Measurements from ENCODE around the gene MCTP2. TPM values are rescaled to one million over a fixed set of nuclear protein-coding genes. Genes with fewer than 3 reads are reported as not detected.
"Not testable (repeated sequence)": the region's sequence is repeated elsewhere in the genome, so short reads cannot be mapped to it uniquely, and the experiment has no call there.

MCTP2 gene
- total RNA-seq, 1 donor from 2014 or later = 35.3 TPM

DNA sequence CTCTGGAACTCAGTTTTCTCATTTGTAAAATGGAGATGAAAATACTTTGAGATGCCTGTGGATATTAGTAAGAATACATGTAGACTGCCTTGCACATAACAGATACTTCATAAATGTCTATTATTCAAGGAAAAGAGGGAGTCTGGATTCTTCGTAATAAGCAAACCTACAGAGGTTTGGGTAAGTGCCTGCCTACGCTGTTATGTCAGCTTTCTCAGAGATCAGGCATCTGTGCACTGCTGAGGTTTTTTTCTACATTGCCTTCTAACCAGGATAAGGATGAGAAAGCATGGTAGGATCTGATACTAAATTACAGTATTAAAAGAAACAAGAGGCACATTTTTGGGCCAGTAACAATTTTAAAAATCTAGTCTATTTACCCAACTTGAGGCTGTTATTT lies 10.9 kb downstream of the MCTP2 start:
- TF ChIP-seq, protein P1, sequence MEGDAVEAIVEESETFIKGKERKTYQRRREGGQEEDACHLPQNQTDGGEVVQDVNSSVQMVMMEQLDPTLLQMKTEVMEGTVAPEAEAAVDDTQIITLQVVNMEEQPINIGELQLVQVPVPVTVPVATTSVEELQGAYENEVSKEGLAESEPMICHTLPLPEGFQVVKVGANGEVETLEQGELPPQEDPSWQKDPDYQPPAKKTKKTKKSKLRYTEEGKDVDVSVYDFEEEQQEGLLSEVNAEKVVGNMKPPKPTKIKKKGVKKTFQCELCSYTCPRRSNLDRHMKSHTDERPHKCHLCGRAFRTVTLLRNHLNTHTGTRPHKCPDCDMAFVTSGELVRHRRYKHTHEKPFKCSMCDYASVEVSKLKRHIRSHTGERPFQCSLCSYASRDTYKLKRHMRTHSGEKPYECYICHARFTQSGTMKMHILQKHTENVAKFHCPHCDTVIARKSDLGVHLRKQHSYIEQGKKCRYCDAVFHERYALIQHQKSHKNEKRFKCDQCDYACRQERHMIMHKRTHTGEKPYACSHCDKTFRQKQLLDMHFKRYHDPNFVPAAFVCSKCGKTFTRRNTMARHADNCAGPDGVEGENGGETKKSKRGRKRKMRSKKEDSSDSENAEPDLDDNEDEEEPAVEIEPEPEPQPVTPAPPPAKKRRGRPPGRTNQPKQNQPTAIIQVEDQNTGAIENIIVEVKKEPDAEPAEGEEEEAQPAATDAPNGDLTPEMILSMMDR (IDR thresholded peaks at IDR 0.05) = no peak
- ATAC-seq (no peak), DNase-seq (no peak)
- H3K4me1 ChIP-seq = peaks cover 6% of the 10 kb centered on the region
- H3K27me3 ChIP-seq = no peaks in the 10 kb centered on the region
- H3K4me3 ChIP-seq = no peak overlapping the region
- intact Hi-C loops (cut with DNase I) = no loop called here
- no peaks in the 10 kb centered on the region for H3K36me3 ChIP-seq
- H3K9me3 ChIP-seq = no peaks in the 10 kb centered on the region
- H3K27ac ChIP-seq = no peak overlapping the region

DNA sequence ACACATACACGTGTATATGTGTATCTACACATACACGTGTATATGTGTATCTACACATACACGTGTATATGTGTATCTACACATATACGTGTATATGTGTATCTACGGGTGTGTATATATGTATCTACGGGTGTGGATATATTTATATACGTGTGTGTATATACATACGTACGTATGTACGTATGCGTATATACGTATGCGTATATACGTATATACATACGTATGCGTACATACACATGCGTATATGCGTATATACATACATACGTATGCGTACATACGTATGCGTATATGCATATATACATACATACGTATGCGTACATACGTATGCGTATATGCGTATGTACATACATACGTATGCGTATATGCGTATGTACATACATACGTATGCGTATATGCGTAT lies 11.6 kb downstream of the MCTP2 start:
- H3K4me1 ChIP-seq; H3K27me3 ChIP-seq; H3K4me3 ChIP-seq; DNase-seq; H3K27ac ChIP-seq; H3K36me3 ChIP-seq; intact Hi-C loops (cut with DNase I); H3K9me3 ChIP-seq; ATAC-seq: not testable (repeated sequence)

DNA sequence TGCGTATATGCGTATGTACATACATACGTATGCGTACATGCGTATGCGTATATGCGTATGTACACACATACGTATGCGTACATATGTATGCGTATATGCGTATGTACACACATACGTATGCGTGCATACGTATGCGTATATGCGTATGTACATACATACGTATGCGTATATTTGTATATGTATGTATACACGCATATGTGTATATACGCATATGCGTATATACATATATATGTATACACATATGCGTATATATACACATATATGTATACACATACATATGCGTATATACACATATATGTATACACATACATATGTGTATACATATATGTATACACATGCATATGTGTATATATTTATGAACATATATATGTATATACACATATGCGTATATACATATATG lies 12.1 kb downstream of the MCTP2 start:
- H3K27ac ChIP-seq = no peak overlapping the region
- no peak overlapping the region for H3K4me3 ChIP-seq
- ATAC-seq = no peak
- no peak for DNase-seq
- intact Hi-C loops (cut with DNase I) = no loop called here
- H3K9me3 ChIP-seq = no peaks in the 10 kb centered on the region
- TF ChIP-seq, protein P1 (IDR thresholded peaks at IDR 0.05) = no peak
- no peaks in the 10 kb centered on the region for H3K36me3 ChIP-seq
- H3K27me3 ChIP-seq = no peaks in the 10 kb centered on the region
- peaks cover 6% of the 10 kb centered on the region for H3K4me1 ChIP-seq

DNA sequence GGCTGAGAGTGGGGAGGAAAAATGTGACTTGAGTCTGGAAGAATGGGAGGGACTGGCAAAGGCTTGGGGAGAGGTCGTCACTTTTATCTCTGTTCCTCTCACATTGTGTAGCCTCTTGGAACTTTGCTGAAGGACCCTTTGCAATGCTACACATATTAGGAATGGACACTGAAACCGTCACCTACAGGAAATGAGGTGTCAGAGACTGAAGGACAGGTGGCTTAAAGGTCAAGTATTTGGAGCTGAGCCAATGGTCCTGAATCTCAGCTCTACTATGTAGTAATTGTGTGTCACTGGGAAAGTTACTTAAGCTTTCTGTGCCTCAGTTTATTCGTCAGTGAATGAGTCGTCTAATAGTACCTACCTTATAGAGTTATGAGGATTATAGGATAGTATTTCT lies 14.7 kb downstream of the MCTP2 start:
- Histone ChIP-seq H3K36me3 (no peaks in the 10 kb centered on the region), H3K27ac (no peak overlapping the region), H3K27me3 (no peaks in the 10 kb centered on the region), H3K4me3 (no peak overlapping the region), H3K9me3 (no peaks in the 10 kb centered on the region), H3K4me1 (no peaks in the 10 kb centered on the region)
- TF ChIP-seq, protein P1 (IDR thresholded peaks at IDR 0.05) = no peak
- no peak for DNase-seq
- intact Hi-C loops (cut with DNase I) = no loop called here
- ATAC-seq = no peak

DNA sequence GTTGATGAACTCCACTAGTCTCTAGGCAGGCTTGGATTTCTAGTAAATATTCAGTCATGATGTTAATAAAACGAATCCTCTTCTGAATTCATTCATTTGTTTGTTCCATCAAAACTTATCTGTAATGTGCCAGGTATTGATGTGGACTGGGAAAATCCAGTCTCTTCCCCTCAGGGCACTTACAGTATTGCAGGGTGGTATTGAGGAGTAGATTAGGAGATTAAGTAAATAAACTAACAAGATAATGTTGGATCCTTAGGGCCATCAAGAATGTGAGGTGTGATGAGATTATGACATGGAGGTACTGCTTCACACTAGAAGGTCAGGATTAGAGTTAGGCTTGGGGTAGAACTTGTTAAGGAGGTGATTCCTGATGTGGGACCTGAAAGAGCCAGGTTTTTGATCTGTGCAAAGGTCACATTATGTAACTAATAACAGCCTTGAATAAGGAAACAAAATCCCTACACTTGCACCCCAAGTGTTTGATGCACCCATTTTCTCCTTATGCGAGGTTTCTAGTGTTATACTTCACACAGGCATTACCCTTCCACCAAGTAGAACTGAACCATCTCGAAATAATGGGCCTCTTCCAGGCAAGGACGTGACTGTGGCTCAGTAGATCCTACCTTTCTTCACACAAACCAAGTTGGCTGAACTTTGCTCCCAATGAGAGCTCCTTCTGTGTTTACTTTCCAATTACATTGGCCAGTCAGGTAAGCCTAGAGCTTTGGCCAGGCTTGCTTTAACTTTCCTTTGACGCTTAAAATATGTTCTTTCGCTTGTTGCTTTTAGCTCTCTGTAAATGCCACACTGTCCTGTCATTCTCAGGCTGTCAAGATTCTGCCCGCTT lies 16.7 kb downstream of the MCTP2 start:
- H3K4me3 ChIP-seq = no peak overlapping the region
- intact Hi-C loops (cut with DNase I) = no loop called here
- H3K27me3 ChIP-seq = no peaks in the 10 kb centered on the region
- H3K9me3 ChIP-seq = no peaks in the 10 kb centered on the region
- TF ChIP-seq, protein P1 (IDR thresholded peaks at IDR 0.05) = no peak
- H3K4me1 ChIP-seq = no peaks in the 10 kb centered on the region
- no peak for DNase-seq
- H3K36me3 ChIP-seq = no peaks in the 10 kb centered on the region
- H3K27ac ChIP-seq = no peak overlapping the region
- ATAC-seq = no peak

DNA sequence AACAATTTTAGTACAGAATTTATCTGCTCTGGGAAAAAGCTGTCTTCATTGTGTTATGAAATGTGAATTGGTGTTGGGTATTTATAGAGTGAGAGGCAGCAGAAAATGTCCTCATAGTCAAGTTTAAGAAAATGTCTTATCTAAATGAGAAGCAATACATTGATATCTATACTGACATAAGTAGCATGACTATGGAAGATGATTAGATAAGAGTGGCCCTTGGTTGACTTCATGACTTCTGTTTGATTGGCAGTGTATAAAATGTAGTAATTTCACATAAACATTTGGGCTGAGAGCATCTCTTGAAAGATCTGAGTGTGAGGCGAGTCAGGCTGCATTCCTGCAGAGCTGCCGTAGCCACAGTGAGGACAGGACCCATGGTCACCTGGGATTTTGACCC lies 19.4 kb downstream of the MCTP2 start:
- intact Hi-C loops (cut with DNase I) = no loop called here
- no peak overlapping the region for H3K27ac ChIP-seq
- no peaks in the 10 kb centered on the region for H3K27me3 ChIP-seq
- H3K4me1 ChIP-seq = peaks cover 4% of the 10 kb centered on the region
- no peak overlapping the region for H3K4me3 ChIP-seq
- no peak for ATAC-seq
- DNase-seq = no peak
- TF ChIP-seq, protein P1 (IDR thresholded peaks at IDR 0.05) = no peak
- no peaks in the 10 kb centered on the region for H3K36me3 ChIP-seq
- H3K9me3 ChIP-seq = no peaks in the 10 kb centered on the region
